GM12878 (cell line): ENCODE data around the gene DNAJC7. TPM values are rescaled to one million over a fixed set of nuclear protein-coding genes. Genes with fewer than 3 reads are reported as not detected.

Experiments used
- ATAC-seq: fragments of 200-7000 bp; cut with Tn5 transposase; 3 replicates; pipeline ENCODE4 v1.9.1; 2020; ENCODE audit warnings: mild to moderate bottlenecking, moderate library complexity
- BruUV-seq: library from RNA; stranded (reverse); fragments of 400-500 nt; replicated peaks from 2 replicates; lab custom pipeline; 2021; lab: Mats Ljungman, UMichigan
- CTCF ChIA-PET: fragments of 300-600 bp; sonication (Branson Sonifier 250); formaldehyde crosslinking; extraction: SDS; loops from one replicate; lab custom pipeline; 2021; ENCODE audit warnings: inconsistent platforms; lab: Yijun Ruan, JAX
- POLR2A ChIA-PET: fragments of 350-600 bp; formaldehyde crosslinking; extraction: SDS; loops from one replicate; lab custom pipeline; 2021; ENCODE audit warnings: inconsistent platforms; lab: Charles Lee
- RAD21 ChIA-PET: fragments of 300-600 bp; sonication (Branson Sonifier 250); formaldehyde crosslinking; loops from one replicate; lab custom pipeline; 2023; ENCODE audit warnings: antibody characterized with exemption; ENCODE audit not compliant: unreplicated experiment; lab: Charles Lee
- SMC1A ChIA-PET: fragments of 300-600 bp; sonication (Branson Sonifier 250); formaldehyde crosslinking; loops from one replicate; lab custom pipeline; 2023; ENCODE audit not compliant: unreplicated experiment, uncharacterized antibody; lab: Charles Lee
- DNase-seq: peaks from one replicate; pipeline ENCODE4 v3.0.0-alpha.2; 2011; ENCODE audit warnings: low read depth, low spot score
- FAIRE-seq: peaks from 3 replicates; lab custom pipeline; 2011; peaks lifted over from hg19 to GRCh38; lab: Jason Lieb, UNC
- H2AFZ ChIP-seq: 2 replicates; pipeline ENCODE4 v1.6.0; 2011; ENCODE audit warnings: low read depth, low read length, control low read depth; ENCODE audit not compliant: control insufficient read depth
- H3K27ac ChIP-seq: 2 replicates; pipeline ENCODE4 v1.5.1; 2011; ENCODE audit warnings: control low read depth; ENCODE audit not compliant: control insufficient read depth, insufficient read depth
- H3K27me3 ChIP-seq, 2 experiments: replicated peaks in 1 of 2; 2 replicates each; pipeline versions ENCODE4 v1.6.0 to v1.6.1; 2011; ENCODE audit warnings: low read length in 1 of 2; ENCODE audit not compliant: control insufficient read depth in 2 of 2, insufficient read depth in 2 of 2
- H3K36me3 ChIP-seq, 2 experiments: 2 replicates each; pipeline ENCODE4 v1.5.1; 2011; ENCODE audit warnings: low read length in 1 of 2; ENCODE audit not compliant: control insufficient read depth in 2 of 2, insufficient read depth in 2 of 2
- H3K4me1 ChIP-seq: 2 replicates; pipeline ENCODE4 v1.6.1; 2011; ENCODE audit warnings: mild to moderate bottlenecking, low read length, moderate library complexity, mixed read lengths; ENCODE audit not compliant: control insufficient read depth, insufficient read depth
- H3K4me2 ChIP-seq: 2 replicates; pipeline ENCODE4 v1.6.0; 2011; ENCODE audit warnings: control low read depth; ENCODE audit not compliant: control insufficient read depth, insufficient read depth
- H3K4me3 ChIP-seq: fragments of 200-600 bp; sonication (generic); 2 replicates; pipeline ENCODE4 v1.5.1; 2016
- H3K79me2 ChIP-seq: 2 replicates; pipeline ENCODE4 v1.6.0; 2011; ENCODE audit warnings: low read length; ENCODE audit not compliant: control insufficient read depth, insufficient read depth
- H3K9ac ChIP-seq: 2 replicates; pipeline ENCODE4 v1.8.0; 2011; ENCODE audit warnings: low read length, control low read depth, mixed read lengths; ENCODE audit not compliant: control insufficient read depth, insufficient read depth
- H3K9me3 ChIP-seq: replicated peaks from 3 replicates; pipeline ENCODE4 v1.5.1; 2011; ENCODE audit warnings: mild to moderate bottlenecking, low read length; ENCODE audit not compliant: control insufficient read depth, insufficient read depth
- H4K20me1 ChIP-seq: 2 replicates; pipeline ENCODE4 v1.6.0; 2011; ENCODE audit not compliant: control insufficient read depth, insufficient read depth
- RB1 ChIP-seq: fragments of 450-650 bp; formaldehyde crosslinking; IDR thresholded peaks from 2 replicates; pipeline ENCODE4 v1.6.1; 2017; ENCODE audit warnings: mild to moderate bottlenecking, borderline replicate concordance
- WGBS: methylation state at CpG from one replicate; pipeline ENCODE4 v1.1.6; 2016; ENCODE audit warnings: low lambda C conversion rate; ENCODE audit not compliant: insufficient replicate concordance, insufficient coverage; ENCODE audit errors: missing lambda C conversion rate; 5-methylcytosine and 5-hydroxymethylcytosine counted together
- in situ Hi-C: fragments of 300-500 bp; cut with MboI; formaldehyde crosslinking; loops from 9 replicates; pipeline ENCODE4 v1.14.3; 2018; ENCODE audit warnings: mixed read lengths
- intact Hi-C: fragments of 100-400 bp; cut with micrococcal nuclease; formaldehyde crosslinking; loops from one replicate; pipeline ENCODE4 v1.14.2; 2022; ENCODE audit not compliant: unreplicated experiment
- polyA plus RNA-seq, 11 experiments: library from polyadenylated mRNA; depleted of rRNA in 4 of 11; unstranded in 6 of 11; stranded (reverse) in 5 of 11; fragments of >200 nt; fragmentation: Nextera tagmentation in 4 of 11; fragmentation: Illumina TruSeq in 1 of 11; extraction: Ambion mirVana in 4 of 11; extraction: Trizol in 1 of 11; gene quantifications; 1 replicate in 1 of 11; 2 replicates in 10 of 11; pipeline versions ENCODE4 v1.2.1 to v1.2.3, GENCODE V29; 2011 to 2016; ENCODE audit warnings: inconsistent platforms in 2 of 11, missing spikeins in 2 of 11, low read depth in 1 of 11
- total RNA-seq, 4 experiments: library from RNA; depleted of rRNA in 3 of 4; stranded (reverse); fragments of >200 nt in 3 of 4; fragmentation: Illumina TruSeq in 1 of 4; extraction: Trizol in 1 of 4; gene quantifications; 2 replicates each; pipeline versions ENCODE4 v1.2.1 to v1.2.3, GENCODE V29; 2013 to 2021
- TF ChIP-seq, protein P1 (sequence below): fragments of 450-650 bp; IDR thresholded peaks from 2 replicates; pipeline ENCODE4 v1.6.1; 2016; ENCODE audit warnings: mild to moderate bottlenecking

The DNAJC7 gene
- total and polyA plus RNA-seq, 10 of the 15 experiments (the other 5 are each of a cell fraction or from before 2014, with no cell fraction given) = 60.1 to 173 (median 94.9) TPM

DNA sequence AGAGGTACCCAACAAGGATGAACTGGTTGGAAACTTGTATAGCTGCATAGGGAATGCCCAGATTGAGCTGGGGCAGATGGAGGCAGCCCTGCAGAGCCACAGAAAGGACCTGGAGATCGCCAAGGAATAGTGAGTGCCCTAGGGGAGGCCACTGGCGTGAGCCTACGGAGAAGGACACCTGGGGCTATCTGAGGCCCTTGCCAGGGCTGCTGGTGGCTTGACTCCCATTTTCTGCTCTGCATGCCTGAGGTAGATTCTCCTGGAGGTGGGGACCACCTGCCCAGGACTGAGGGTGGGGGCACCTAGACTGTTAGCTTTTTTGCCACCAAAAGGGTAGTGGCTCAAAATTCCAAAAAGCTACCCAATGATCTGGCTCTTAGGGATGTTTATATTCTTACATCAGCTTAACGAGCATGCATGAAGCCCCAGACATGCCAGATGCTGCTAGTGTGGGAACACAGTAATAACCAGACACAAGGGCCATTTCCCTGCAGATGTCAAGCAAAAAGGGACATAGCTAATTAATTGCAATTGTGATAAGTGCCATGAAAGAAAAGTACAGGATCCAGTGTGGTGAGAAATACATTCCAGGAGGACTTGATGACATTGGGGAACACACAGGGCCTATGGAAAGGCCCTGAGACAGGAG is 78.1 kb downstream of the DNAJC7 start:
- FAIRE-seq (no peak), DNase-seq (no peak), ATAC-seq (no peak)
- H3K4me1 ChIP-seq = peaks cover 9% of the 10 kb centered on the region
- ChIA-PET POLR2A (interaction anchor here (1.9 kb wide), 1 partner anchor 21 kb away, joined by 5 read pairs; the partner anchor contains the start of gene ACLY), SMC1A (interaction anchor here (0.6 to 1.4 kb wide), 3 partner anchors 9 to 23 kb away, joined by 3 to 5 read pairs (median 4); partner anchors contain the start of gene ODAD4), RAD21 (interaction anchor here (1.3 kb wide), 1 partner anchor 22 kb away, joined by 3 read pairs; no protein-coding TSS in a partner anchor), CTCF (no interaction called here)
- in situ Hi-C loops = no loop called here
- no TSS peak for BruUV-seq
- WGBS = 49% methylated on average over 4 of the region's 4 CpGs
- H3K4me3 ChIP-seq = no peak overlapping the region
- H3K9me3 ChIP-seq = no peaks in the 10 kb centered on the region
- H3K4me2 ChIP-seq = no peak overlapping the region
- no peaks in the 10 kb centered on the region for H3K79me2 ChIP-seq
- TF ChIP-seq RB1 = no peak
- TF ChIP-seq, protein P1, sequence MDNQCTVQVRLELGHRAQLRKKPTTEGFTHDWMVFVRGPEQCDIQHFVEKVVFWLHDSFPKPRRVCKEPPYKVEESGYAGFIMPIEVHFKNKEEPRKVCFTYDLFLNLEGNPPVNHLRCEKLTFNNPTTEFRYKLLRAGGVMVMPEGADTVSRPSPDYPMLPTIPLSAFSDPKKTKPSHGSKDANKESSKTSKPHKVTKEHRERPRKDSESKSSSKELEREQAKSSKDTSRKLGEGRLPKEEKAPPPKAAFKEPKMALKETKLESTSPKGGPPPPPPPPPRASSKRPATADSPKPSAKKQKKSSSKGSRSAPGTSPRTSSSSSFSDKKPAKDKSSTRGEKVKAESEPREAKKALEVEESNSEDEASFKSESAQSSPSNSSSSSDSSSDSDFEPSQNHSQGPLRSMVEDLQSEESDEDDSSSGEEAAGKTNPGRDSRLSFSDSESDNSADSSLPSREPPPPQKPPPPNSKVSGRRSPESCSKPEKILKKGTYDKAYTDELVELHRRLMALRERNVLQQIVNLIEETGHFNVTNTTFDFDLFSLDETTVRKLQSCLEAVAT = no peak
- H3K9ac ChIP-seq = no peak overlapping the region
- H2AFZ ChIP-seq = no peak overlapping the region
- no peaks in the 10 kb centered on the region for H4K20me1 ChIP-seq
- no peaks in the 10 kb centered on the region for H3K27me3 ChIP-seq
- intact Hi-C loops = no loop called here
- no peaks in the 10 kb centered on the region for H3K36me3 ChIP-seq
- H3K27ac ChIP-seq = no peak overlapping the region
